Cardiac muscle cell (in vitro differentiated cells and primary cell): ENCODE measurements around the gene CNTN5. TPM values are rescaled to one million over a fixed set of nuclear protein-coding genes. Genes with fewer than 3 reads are reported as not detected.

Source experiments
- DNase-seq, 2 donors: peaks; one replicate each; pipeline versions ENCODE4 v3.0.0 to v3.0.0-alpha.2; 2010 to 2017; ENCODE audit warnings: low read depth in 1 of 2, low spot score in 1 of 2
- H3K27ac ChIP-seq: fragments of 200-600 bp; sonication (generic); 2 replicates; pipeline ENCODE4 v1.5.1; 2016
- H3K27me3 ChIP-seq: fragments of 200-600 bp; sonication (generic); 2 replicates; pipeline ENCODE4 v1.6.0; 2016; ENCODE audit warnings: control low read depth
- H3K36me3 ChIP-seq: fragments of 200-600 bp; sonication (generic); 2 replicates; pipeline ENCODE4 v1.5.1; 2016; ENCODE audit warnings: control low read depth
- H3K4me1 ChIP-seq: fragments of 200-600 bp; sonication (generic); 2 replicates; pipeline ENCODE4 v1.8.1; 2017; ENCODE audit warnings: low read depth, mild to moderate bottlenecking, mixed run types
- H3K4me3 ChIP-seq: fragments of 200-600 bp; sonication (generic); 2 replicates; pipeline ENCODE4 v1.5.1; 2016; ENCODE audit warnings: mild to moderate bottlenecking
- H3K9me3 ChIP-seq: fragments of 200-600 bp; sonication (generic); 2 replicates; pipeline ENCODE4 v1.5.1; 2017; ENCODE audit warnings: low read depth, mild to moderate bottlenecking, control low read depth
- polyA plus RNA-seq: library from polyadenylated mRNA; unstranded; fragments of >200 nt; fragmentation: Nextera tagmentation; extraction: Ambion mirVana; gene quantifications from 2 replicates; pipeline ENCODE4 v1.2.1, GENCODE V29; 2016
- total RNA-seq: library from RNA; depleted of rRNA; stranded (reverse); fragments of >200 nt; gene quantifications from 2 replicates; pipeline ENCODE4 v1.2.3, GENCODE V29; 2016
- TF ChIP-seq, protein P1 (sequence below): IDR thresholded peaks from 2 replicates; pipeline ENCODE4 v1.5.1; 2012; ENCODE audit warnings: low read depth, mild to moderate bottlenecking, low read length

CNTN5 gene
- total and polyA plus RNA-seq, 2 experiments from 2014 or later: 30.0 to 41.3 TPM

DNA sequence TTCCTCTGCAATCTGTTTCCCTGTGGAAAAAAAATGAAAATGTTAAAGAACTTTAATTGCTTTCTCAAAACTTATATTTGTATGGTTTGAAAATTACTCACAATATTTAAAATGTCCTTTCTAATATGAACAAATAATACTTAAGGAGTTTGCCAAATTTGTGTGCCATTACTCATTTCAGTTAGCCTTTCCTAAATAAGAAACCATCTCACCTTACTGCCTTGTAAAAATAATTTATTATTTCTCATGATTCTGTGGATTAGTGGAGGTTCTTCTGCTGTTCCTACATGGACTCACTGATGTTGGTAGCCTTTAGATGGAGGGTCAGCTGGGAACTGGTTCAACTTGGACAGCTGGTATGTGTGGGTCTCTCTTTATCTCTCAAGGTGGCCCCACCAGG is 428.6 kb downstream of the CNTN5 start:
- Histone ChIP-seq H3K4me3 (no peak overlapping the region), H3K9me3 (no peaks in the 10 kb centered on the region), H3K27me3 (no peaks in the 10 kb centered on the region), H3K27ac (no peak overlapping the region), H3K36me3 (no peaks in the 10 kb centered on the region), H3K4me1 (no peaks in the 10 kb centered on the region)
- TF ChIP-seq, protein P1, sequence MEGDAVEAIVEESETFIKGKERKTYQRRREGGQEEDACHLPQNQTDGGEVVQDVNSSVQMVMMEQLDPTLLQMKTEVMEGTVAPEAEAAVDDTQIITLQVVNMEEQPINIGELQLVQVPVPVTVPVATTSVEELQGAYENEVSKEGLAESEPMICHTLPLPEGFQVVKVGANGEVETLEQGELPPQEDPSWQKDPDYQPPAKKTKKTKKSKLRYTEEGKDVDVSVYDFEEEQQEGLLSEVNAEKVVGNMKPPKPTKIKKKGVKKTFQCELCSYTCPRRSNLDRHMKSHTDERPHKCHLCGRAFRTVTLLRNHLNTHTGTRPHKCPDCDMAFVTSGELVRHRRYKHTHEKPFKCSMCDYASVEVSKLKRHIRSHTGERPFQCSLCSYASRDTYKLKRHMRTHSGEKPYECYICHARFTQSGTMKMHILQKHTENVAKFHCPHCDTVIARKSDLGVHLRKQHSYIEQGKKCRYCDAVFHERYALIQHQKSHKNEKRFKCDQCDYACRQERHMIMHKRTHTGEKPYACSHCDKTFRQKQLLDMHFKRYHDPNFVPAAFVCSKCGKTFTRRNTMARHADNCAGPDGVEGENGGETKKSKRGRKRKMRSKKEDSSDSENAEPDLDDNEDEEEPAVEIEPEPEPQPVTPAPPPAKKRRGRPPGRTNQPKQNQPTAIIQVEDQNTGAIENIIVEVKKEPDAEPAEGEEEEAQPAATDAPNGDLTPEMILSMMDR: no peak
- DNase-seq: no peak

DNA sequence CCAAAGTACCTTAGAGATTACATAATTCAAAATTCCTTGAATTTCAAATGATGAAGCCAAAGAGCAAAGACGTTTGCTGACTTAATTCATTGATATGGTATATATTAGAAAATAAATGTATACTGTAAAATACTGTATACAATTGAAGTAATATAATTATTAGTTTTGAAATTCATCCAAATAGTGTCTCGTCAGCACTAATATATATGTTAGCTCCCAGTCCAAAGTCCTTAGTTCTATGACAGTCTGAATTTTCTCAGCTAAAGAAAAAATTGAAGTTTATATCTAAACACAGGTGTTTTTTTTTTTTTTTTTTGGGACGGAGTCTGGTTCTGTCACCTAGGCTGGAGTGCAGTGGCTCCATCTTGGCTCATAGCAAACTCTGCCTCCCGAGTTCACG is 431.3 kb downstream of the CNTN5 start:
- H3K27ac ChIP-seq: no peak overlapping the region
- H3K4me3 ChIP-seq: no peak overlapping the region
- H3K36me3 ChIP-seq: no peaks in the 10 kb centered on the region
- H3K9me3 ChIP-seq: no peaks in the 10 kb centered on the region
- TF ChIP-seq, protein P1: no peak
- H3K27me3 ChIP-seq: no peaks in the 10 kb centered on the region
- H3K4me1 ChIP-seq: no peaks in the 10 kb centered on the region
- DNase-seq: no peak

DNA sequence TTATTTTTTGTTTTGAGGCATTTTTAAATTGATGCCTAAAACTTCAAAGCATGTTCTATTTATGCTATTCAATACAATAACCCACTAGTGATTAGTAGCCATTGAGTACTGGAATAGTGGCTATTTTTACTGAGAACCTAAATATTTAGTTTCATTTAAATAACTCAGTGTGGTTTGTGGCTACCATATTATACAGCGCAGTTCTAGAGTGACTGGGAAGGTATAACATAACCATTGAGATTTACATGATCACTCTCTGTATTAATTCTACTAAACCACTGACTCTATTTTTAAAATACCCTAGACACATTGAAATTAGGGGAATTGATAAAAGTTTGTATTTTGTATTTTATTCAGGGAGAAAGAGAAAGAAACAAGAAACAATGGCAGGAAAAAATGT is 441.2 kb downstream of the CNTN5 start:
- Histone ChIP-seq H3K27me3 (no peaks in the 10 kb centered on the region), H3K36me3 (no peaks in the 10 kb centered on the region), H3K27ac (no peak overlapping the region), H3K9me3 (no peaks in the 10 kb centered on the region), H3K4me1 (no peaks in the 10 kb centered on the region), H3K4me3 (no peak overlapping the region)
- TF ChIP-seq, protein P1: no peak
- DNase-seq: no peak

DNA sequence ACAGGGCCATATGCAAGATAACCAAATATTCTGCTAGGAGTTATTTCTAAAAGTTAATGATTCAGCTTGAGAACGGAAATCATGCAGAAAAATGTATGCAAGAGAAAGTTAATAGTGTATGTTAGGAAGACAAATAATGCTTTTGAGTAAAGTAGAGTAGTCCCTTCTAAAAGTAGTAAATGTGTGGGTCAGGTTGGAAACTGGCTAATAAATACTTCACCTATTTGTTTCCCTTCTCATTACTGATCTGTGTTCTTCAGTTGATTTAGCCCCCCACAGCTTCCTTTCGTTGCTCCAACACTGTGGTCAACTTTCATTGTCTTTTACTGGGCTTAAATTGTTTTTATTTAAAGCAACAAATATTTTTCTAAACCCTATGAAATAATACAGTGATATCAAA is 444.2 kb downstream of the CNTN5 start:
- Histone ChIP-seq H3K27ac (no peak overlapping the region), H3K9me3 (no peaks in the 10 kb centered on the region), H3K4me1 (no peaks in the 10 kb centered on the region), H3K36me3 (no peaks in the 10 kb centered on the region), H3K27me3 (no peaks in the 10 kb centered on the region), H3K4me3 (no peak overlapping the region)
- TF ChIP-seq, protein P1: no peak
- no peak for DNase-seq

DNA sequence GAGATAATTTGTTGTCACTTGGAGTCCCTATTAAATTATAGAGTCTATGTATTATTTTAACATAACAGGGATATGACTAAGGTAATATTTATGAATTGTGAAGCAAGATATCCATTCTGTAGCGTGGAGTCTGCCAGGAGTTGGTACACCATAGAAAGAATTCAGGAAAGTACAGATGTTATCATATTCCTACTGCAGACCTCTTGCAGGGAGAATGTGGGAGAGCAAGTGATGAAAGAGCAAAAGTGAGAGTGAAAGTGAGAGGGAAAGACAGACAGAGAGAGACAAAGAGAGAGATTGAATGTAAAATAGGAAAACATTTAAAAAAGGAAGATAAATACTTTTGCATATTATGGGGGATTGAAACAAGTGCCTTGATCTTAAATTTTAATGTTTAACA is 468.8 kb downstream of the CNTN5 start:
- Histone ChIP-seq H3K9me3 (no peaks in the 10 kb centered on the region), H3K4me3 (no peak overlapping the region), H3K36me3 (no peaks in the 10 kb centered on the region), H3K27me3 (no peaks in the 10 kb centered on the region), H3K4me1 (no peaks in the 10 kb centered on the region), H3K27ac (no peak overlapping the region)
- DNase-seq: peak in 1 of 2 donors; percentile 60
- TF ChIP-seq, protein P1: no peak

DNA sequence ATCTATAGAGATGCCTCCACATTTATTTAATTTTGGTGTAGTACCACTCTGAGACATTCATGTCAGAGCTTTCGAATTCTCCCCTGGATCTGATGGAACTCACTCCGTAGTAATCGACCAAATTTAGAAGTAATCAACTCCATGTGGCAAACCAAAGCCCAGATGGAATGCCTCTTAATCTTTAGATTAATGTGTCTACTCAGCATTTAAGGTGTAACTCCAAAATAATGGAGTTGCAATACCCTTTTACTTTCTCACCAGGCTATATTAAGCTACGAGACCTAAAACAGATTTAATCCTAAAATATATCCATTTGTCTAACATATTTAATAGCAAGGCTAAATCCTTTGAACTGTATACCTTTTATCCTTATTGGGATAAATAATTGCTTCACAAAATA is 473.3 kb downstream of the CNTN5 start:
- TF ChIP-seq, protein P1: no peak
- no peaks in the 10 kb centered on the region for H3K36me3 ChIP-seq
- H3K4me3 ChIP-seq: no peak overlapping the region
- H3K4me1 ChIP-seq: no peaks in the 10 kb centered on the region
- no peak for DNase-seq
- H3K9me3 ChIP-seq: no peaks in the 10 kb centered on the region
- no peaks in the 10 kb centered on the region for H3K27me3 ChIP-seq
- H3K27ac ChIP-seq: no peak overlapping the region
